Right atrium auricular region (tissue), 2 donors: ENCODE results near the gene KIF5C. TPM values are rescaled to one million over a fixed set of nuclear protein-coding genes. Genes with fewer than 3 reads are reported as not detected.

Experiments used
- DNase-seq: peaks from one replicate; pipeline ENCODE4 v3.0.0-alpha.2; 2019; ENCODE audit warnings: low spot score
- H3K27ac ChIP-seq, 2 donors: fragments of 200-600 bp; sonication (generic); 1 replicate in 1 of 2; 2 replicates in 1 of 2; pipeline ENCODE4 v1.5.1; 2016 to 2019
- H3K27me3 ChIP-seq, 2 donors: fragments of 200-600 bp; sonication (generic); one replicate each; pipeline versions ENCODE4 v1.5.1 to v1.6.0; 2017 to 2019
- H3K36me3 ChIP-seq: fragments of 200-600 bp; sonication (generic); one replicate; pipeline ENCODE4 v1.5.1; 2016
- H3K4me1 ChIP-seq, 2 donors: fragments of 200-600 bp; sonication (generic); one replicate each; pipeline versions ENCODE4 v1.5.1 to v1.6.0; 2017 to 2019
- H3K4me3 ChIP-seq, 2 donors: fragments of 200-600 bp; sonication (generic); 1 replicate in 1 of 2; 2 replicates in 1 of 2; pipeline ENCODE4 v1.5.1; 2017 to 2019; ENCODE audit warnings: mild to moderate bottlenecking in 1 of 2, moderate library complexity in 1 of 2
- H3K9me3 ChIP-seq, 2 donors: fragments of 200-600 bp; sonication (generic); one replicate each; pipeline ENCODE4 v1.5.1; 2019
- CTCF ChIP-seq, 2 donors: fragments of 200-600 bp; sonication (generic); IDR thresholded peaks; one replicate each; pipeline ENCODE4 v1.5.1; 2019; ENCODE audit warnings: antibody characterized with exemption in 2 of 2
- total RNA-seq, 2 donors: library from RNA; depleted of rRNA; stranded (reverse); fragments of >200 nt; gene quantifications; one replicate each; pipeline ENCODE4 v1.1.0, GENCODE V29; 2016

Gene KIF5C
- total RNA-seq, 2 donors from 2014 or later, result 1.6 to 2.2 TPM

- Histone ChIP-seq H3K36me3 (no peaks in the 10 kb centered on the region), H3K4me1 (peaks cover 0 to 11% of the 10 kb centered on the region in 2 donors), H3K27ac (no peak overlapping the region), H3K9me3 (no peaks in the 10 kb centered on the region), H3K4me3 (no peak overlapping the region), H3K27me3 (peaks cover 0 to 9% of the 10 kb centered on the region in 2 donors)
- DNase-seq, result no peak
- TF ChIP-seq CTCF (IDR thresholded peaks at IDR 0.05), result no peak
These were observed 11.0 kb downstream of the KIF5C start for GRCh38 chr2:148885988-148886387.

GRCh38 chr2:148887350-148888002 lies 12.4 kb downstream of the KIF5C start:
- H3K4me1 ChIP-seq, result peaks cover 0 to 11% of the 10 kb centered on the region in 2 donors
- peaks cover 0 to 6% of the 10 kb centered on the region in 2 donors for H3K9me3 ChIP-seq
- DNase-seq, result no peak
- H3K36me3 ChIP-seq, result no peaks in the 10 kb centered on the region
- peak overlapping the region; percentile 21 to 43 for H3K4me3 ChIP-seq
- no peak overlapping the region for H3K27ac ChIP-seq
- no peak for TF ChIP-seq CTCF (IDR thresholded peaks at IDR 0.05)
- peaks cover 0 to 9% of the 10 kb centered on the region in 2 donors for H3K27me3 ChIP-seq

GRCh38 chr2:148888003-148888501 lies 13.0 kb downstream of the KIF5C start:
- no peaks in the 10 kb centered on the region for H3K36me3 ChIP-seq
- peaks cover 0 to 7% of the 10 kb centered on the region in 2 donors for H3K9me3 ChIP-seq
- no peak overlapping the region for H3K27ac ChIP-seq
- TF ChIP-seq CTCF (IDR thresholded peaks at IDR 0.05), result no peak
- no peak for DNase-seq
- peak overlapping the region; percentile 21 to 43 for H3K4me3 ChIP-seq
- peaks cover 0 to 9% of the 10 kb centered on the region in 2 donors for H3K27me3 ChIP-seq
- peaks cover 0 to 11% of the 10 kb centered on the region in 2 donors for H3K4me1 ChIP-seq

- no peaks in the 10 kb centered on the region for H3K36me3 ChIP-seq
- peaks cover 0 to 11% of the 10 kb centered on the region in 2 donors for H3K4me1 ChIP-seq
- TF ChIP-seq CTCF (IDR thresholded peaks at IDR 0.05), result no peak
- H3K27ac ChIP-seq, result no peak overlapping the region
- peaks cover 0 to 9% of the 10 kb centered on the region in 2 donors for H3K27me3 ChIP-seq
- peaks cover 0 to 7% of the 10 kb centered on the region in 2 donors for H3K9me3 ChIP-seq
- no peak for DNase-seq
- H3K4me3 ChIP-seq, result no peak overlapping the region
These were observed 14.0 kb downstream of the KIF5C start for GRCh38 chr2:148888986-148889385.

- Histone ChIP-seq H3K27ac (no peak overlapping the region), H3K27me3 (no peaks in the 10 kb centered on the region), H3K4me3 (no peak overlapping the region), H3K4me1 (no peaks in the 10 kb centered on the region), H3K9me3 (peaks cover 0 to 7% of the 10 kb centered on the region in 2 donors), H3K36me3 (no peaks in the 10 kb centered on the region)
- no peak for TF ChIP-seq CTCF (IDR thresholded peaks at IDR 0.05)
- no peak for DNase-seq
These were observed 18.9 kb downstream of the KIF5C start for GRCh38 chr2:148893906-148894305.
